ENCODE measurements around the gene RUNDC3A.

GRCh38 chr17:44262654-44263225 is 45.7 kb upstream of the RUNDC3A start:
- no peak for TF ChIP-seq EP300 (IDR thresholded peaks at IDR 0.05; ENCODE audit: borderline replicate concordance)
- no peak for TF ChIP-seq YY1 (IDR thresholded peaks at IDR 0.05; ENCODE audit: low read depth)

Data from Ishikawa (cell line).